ENCODE measurements around the gene VPS26B.
"Not testable (repeated sequence)": the region's sequence is repeated elsewhere in the genome, so short reads cannot be mapped to it uniquely, and the experiment has no call there.

The VPS26B gene

DNA sequence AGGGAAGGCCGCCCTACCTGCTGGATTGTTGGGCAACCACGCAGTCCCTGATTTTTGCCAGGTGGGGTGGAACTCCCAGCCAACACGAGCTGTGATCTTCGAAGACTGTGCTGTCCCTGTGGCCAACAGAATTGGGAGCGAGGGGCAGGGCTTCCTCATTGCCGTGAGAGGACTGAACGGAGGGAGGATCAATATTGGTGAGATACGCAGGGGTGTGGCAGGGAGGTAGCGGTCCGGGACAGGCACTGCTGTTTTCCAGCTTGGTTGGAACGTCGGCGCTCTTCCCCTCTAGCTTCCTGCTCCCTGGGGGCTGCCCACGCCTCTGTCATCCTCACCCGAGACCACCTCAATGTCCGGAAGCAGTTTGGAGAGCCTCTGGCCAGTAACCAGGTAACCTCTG is 36.5 kb downstream of the VPS26B start:
- DNase-seq, result no peak

DNA sequence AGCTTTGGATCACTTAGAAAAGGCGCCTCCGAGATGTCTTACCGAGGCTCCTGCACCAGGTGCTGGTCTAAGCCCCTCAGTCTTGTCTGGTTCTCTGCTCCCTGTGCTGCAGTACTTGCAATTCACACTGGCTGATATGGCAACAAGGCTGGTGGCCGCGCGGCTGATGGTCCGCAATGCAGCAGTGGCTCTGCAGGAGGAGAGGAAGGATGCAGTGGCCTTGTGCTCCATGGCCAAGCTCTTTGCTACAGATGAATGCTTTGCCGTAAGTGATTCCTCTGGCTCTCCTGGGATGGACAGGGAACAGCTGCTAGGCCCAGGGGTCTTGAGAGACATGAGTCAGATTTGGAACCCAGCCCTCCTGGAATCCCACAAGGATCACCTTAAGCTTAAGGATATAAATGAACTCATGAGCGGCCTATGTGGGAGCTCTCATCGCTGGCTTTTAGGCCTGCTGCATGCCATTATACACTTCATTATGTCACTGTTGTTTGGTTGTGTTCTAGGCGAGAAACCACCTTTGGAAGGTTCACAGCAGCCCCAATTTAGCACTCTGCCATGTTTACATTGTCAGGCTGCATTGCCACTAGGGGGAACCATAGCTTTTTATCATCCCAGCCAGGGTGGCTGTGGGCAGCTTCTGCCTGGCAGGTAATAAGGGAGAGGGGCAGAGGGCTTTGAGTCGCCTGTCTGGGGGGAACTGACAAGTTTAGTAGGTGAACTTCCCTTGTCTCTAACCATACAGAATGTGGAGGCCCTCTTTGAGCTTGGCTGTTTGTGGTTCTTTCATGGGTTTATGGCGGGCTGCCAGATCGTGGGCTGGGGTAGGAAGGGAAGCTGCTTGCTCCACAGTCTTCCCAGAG is 37.4 kb downstream of the VPS26B start:
- DNase-seq, result no peak

DNA sequence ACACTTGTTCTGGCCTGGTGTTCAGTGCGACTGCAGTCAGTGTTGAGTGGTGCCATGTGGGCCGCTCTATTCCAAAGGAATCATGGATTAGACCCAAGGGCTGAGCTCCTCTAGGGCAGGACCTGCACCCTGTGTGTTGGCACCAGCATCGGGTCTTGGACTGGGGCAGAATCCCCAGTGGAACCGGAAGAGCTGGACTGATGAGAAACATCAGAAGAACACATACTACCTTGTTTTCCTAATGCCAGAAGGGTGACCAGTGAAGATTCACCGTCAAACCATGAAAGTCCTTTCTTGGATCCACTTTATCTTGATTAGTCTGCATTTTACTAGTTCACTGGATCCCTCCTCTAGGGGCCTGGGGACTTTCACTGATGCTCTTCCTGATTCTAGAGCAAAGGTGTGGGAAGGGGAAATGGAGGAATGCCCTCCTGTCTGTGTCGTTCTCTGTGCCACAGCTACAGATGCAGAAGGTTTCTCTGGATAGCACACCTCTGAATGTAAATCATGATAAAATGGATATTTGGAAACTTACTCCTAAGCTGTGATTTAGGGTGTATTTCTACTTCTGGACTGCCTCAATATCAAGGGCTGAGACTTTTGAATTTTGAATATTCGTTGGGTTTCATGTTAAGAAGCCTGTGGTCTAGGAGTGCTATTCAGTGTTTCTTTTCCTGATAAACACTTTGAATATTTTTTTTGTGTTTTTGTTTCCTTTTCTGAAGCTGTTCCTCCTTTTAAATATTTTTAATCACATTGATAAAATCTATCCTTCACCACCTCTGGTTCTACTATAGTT is 40.7 kb downstream of the VPS26B start:
- DNase-seq, result no peak

- DNase-seq, result no peak
Observed at GRCh38 chr11:134266440-134266839, 42.0 kb downstream of the VPS26B start.

DNA sequence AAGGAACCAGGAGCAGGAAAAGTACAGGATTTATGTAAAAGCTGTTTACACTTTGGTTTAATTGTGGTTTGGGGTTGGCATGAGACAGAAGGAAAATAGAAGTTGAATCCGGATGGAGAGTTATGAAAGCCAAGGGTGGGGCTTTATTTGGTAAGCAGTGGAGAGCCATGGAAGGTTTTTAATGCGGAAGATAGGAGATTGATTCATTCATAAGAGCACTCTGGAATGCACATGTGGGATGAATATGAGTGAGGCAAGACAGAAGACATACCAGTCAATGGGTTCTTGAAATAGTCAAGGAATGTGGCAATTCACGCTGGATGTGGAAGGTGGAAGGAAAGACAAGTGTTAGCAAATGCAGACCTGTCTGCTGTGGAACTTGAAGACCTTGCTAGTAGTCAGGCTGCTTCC is 42.4 kb downstream of the VPS26B start:
- DNase-seq, result no peak

GRCh38 chr11:134267461-134267860 is 43.0 kb downstream of the VPS26B start:
- no peak for DNase-seq

- no peak for DNase-seq
Observed at GRCh38 chr11:134267966-134268365, 43.5 kb downstream of the VPS26B start.

GRCh38 chr11:134270250-134270714 is 45.8 kb downstream of the VPS26B start:
- no peak for DNase-seq

DNA sequence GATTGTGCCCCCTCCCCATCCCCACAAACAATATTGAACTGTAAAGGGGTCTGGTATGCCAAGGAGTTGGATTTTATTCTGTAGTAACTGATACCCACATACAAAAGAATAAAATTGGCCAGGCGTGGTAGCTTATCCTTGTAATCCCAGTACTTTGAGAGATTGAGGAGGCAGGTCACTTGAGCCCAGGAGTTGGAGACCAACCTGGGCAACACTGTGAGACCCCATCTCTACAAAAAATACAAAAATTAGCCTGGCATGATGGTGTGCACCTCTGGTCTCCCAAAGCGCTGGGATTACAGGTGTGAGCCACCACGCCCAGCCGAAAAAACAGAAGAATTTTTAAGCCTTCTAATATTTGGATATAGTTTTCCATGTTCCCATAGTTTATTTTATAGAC is 47.5 kb downstream of the VPS26B start:
- DNase-seq, result no peak

- DNase-seq, result no peak
Observed at GRCh38 chr11:134272381-134273316, 48.2 kb downstream of the VPS26B start.

GRCh38 chr11:134273317-134273712 is 48.8 kb downstream of the VPS26B start:
- DNase-seq, result no peak

DNA sequence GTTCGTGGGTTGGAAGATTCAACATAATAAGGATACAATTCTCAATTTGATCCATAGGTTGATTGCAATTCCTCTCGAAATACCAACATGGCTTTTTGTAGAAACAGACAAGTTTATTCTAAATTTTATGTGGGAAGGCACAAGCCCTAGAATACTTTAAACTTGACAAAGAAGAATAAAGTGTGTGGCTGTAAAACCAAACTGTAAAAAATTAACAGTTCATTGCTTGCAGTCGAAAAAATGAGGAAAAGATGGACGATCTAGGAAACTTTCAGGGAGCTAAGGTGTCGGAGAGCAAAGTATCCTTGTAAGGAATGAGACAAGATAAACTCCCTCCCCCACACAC is 50.7 kb downstream of the VPS26B start:
- no peak for DNase-seq

DNA sequence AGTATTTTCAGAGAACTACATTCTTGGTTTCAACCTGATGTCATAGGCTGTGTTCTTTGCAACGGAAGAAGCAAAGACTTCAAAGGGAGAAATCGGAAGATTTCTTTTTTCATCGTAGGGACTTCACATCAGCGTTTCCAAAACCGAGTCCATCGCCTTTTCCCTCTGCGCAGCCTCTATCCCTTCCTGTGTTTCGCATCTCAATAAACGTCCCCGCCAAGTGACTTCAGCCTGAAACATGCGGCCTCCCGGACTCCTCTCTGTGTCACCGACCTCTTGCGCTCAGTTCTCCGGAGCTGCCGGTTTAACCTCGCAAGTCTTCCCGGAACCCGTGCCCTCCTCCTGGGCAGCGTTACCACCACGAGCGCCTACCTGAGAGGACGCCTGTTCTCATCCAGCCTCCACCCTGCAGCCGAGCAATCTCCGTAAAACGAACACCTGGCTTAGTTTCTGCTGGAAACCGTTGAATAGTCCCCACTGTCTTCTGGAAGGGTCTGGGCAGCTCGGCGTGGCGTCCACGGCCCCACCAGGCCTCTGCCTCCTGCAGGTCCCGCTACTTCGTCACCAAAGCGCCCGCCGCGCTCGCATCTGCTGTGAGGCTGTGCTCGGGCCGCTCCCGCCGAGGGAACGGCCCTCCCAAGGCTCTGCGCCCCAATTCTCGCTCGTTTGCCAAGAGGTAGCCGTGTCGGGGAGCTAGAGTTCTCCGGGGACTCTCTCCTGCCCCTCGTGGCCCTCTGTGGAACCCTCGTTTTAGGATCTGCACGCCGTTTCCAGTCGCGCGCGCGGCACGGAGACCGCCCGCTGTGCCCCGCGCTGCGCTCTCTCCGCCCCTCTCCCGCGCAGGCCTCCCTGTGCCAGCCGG is 51.3 kb downstream of the VPS26B start, which contains the start of gene GLB1L3:
Gene GLB1L3 (plus strand): TSS at position 846 of the 862 bp plus-strand sequence. CDS start 362 bp downstream, outside the sequence.
- DNase-seq, result peak; percentile 67

- DNase-seq, result no peak
Observed at GRCh38 chr11:134276396-134277182, 52.1 kb downstream of the VPS26B start.

GRCh38 chr11:134277183-134278001 is 52.9 kb downstream of the VPS26B start:
- no peak for DNase-seq

- no peak for DNase-seq
Observed at GRCh38 chr11:134278356-134278755, 53.9 kb downstream of the VPS26B start.

GRCh38 chr11:134281635-134282034 is 57.2 kb downstream of the VPS26B start:
- not testable (repeated sequence) for DNase-seq

DNA sequence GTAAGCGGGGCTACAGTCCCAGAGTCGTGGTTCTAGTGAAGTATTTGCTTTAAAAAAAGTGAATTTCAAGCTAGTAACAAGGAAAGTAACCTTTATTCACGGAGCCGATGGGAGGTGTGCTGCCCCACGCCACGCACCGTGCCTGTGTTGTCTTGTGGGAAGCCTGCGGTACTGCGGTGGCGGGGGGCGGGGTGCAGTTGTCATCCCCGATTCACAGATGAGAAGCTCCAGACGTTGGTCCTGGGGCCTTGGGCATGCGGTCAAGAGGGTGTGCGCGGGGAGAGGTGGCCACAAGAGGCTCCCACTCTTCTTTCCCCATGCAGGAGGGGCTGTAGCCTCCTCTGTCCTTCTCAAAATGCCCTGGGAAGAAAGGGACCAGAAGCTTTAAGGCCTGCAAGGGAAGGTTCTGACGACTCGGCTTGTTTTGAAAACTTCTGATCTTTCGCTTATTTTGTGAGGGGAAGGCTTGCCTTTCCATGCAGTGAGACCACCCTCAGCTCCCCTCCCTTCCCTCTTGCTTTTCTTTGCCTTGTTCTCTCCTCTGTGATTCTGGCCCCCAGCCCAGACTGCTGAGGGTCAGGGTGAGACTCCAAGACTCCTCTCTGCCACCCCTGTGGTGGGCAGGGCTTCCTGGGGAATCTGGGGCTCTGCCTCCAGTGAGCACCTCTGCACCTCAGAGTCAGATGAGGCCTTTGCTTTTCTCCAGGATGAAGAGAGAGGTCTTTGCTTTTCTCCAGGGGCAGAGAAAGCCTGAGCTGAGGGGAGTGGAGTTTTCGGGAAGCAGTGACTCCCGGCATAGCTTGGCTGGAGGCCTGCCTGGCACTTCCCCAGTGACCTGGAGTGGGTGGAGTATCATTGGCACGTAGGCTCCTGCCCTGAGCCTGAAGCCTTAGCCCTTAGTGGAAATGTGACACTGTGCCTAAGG is 57.9 kb downstream of the VPS26B start:
- no peak for DNase-seq

Data from activated CD4-positive, alpha-beta T cell treated with anti-CD3 and anti-CD28 coated beads for 1 hour (primary cell).